GM12801 (cell line): ENCODE data around the gene PLS3.

ENCODE experiments used
- CTCF ChIP-seq: IDR thresholded peaks from one replicate; pipeline ENCODE4 v1.5.1; 2011; ENCODE audit warnings: control low read depth; ENCODE audit not compliant: insufficient read length; ENCODE audit errors: extremely low read depth

Gene PLS3

DNA sequence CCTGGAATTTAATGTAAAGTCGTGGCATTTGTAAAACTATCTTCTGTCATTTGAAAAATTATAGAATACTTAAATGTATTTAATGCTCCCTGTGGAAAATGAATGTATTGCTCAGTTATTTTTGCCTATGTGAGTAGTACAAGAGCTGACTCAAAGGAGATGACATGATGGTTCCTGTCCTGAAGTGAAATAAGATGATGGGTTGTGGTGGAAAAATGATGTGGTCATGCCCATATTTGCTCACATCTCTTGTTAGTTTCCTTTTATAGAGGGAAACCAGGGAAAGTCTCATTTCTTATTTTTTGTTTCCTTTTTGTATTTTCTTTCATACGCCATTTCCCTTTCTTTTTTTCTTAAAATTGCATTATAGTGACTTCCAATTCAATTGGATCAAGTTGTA lies 23.7 kb downstream of the PLS3 start:
- no peak for TF ChIP-seq CTCF

GRCh38 chrX:115588179-115588578 lies 27.2 kb downstream of the PLS3 start:
- no peak for TF ChIP-seq CTCF

- TF ChIP-seq CTCF = no peak
These were observed 28.4 kb downstream of the PLS3 start for GRCh38 chrX:115589419-115589818.

- TF ChIP-seq CTCF = no peak
These were observed 30.4 kb downstream of the PLS3 start for GRCh38 chrX:115591420-115591819.

GRCh38 chrX:115591856-115592842 lies 31.2 kb downstream of the PLS3 start:
- TF ChIP-seq CTCF = no peak

GRCh38 chrX:115592997-115593734 lies 32.2 kb downstream of the PLS3 start:
- TF ChIP-seq CTCF = no peak

- no peak for TF ChIP-seq CTCF
These were observed 34.1 kb downstream of the PLS3 start for GRCh38 chrX:115595049-115595448.
